GM12892 (cell line): Measurements from ENCODE around the gene SLC24A3.

Experiments used
- DNase-seq: peaks from one replicate; pipeline ENCODE4 v3.0.0; 2011; ENCODE audit not compliant: insufficient read length
- FAIRE-seq: peaks from 2 replicates; lab custom pipeline; 2011; peaks lifted over from hg19 to GRCh38; lab: Jason Lieb, UNC
- POLR2A ChIP-seq: IDR thresholded peaks from 2 replicates; pipeline ENCODE4 v1.6.1; 2011; ENCODE audit warnings: low read depth, low read length, control low read depth
- POLR2AphosphoS5 ChIP-seq: IDR thresholded peaks from 2 replicates; pipeline ENCODE4 v1.6.1; 2011; ENCODE audit warnings: low read depth, low read length, control low read depth
- TAF1 ChIP-seq: IDR thresholded peaks from 2 replicates; pipeline ENCODE4 v1.6.1; 2011; ENCODE audit warnings: low read depth, mild to moderate bottlenecking, control low read depth, low read length, borderline replicate concordance

Gene SLC24A3

DNA sequence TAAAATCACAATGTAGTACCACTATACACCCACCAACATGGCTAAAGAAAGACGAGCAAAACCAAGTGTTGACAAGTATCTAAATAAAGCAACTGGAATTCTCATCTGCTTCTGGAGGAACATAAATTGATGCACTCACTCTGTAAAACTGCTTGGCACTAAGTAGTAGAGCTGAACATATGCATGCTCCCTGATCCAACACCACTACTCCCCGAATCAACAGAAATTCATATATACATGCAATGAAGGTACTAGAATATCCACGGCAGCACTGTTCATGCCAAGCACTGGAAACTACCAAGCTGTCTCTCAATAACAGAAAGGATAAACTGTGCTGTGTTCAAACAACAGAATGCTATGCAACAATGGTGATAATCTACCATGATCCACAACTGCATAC, 326.1 kb downstream of the SLC24A3 start:
- TF ChIP-seq TAF1, result no peak
- TF ChIP-seq POLR2AphosphoS5, result no peak
- no peak for TF ChIP-seq POLR2A
- no peak for DNase-seq
- no peak for FAIRE-seq

GRCh38 chr20:19539191-19539590, 326.7 kb downstream of the SLC24A3 start:
- TF ChIP-seq POLR2AphosphoS5, result no peak
- TF ChIP-seq TAF1, result no peak
- TF ChIP-seq POLR2A, result no peak

DNA sequence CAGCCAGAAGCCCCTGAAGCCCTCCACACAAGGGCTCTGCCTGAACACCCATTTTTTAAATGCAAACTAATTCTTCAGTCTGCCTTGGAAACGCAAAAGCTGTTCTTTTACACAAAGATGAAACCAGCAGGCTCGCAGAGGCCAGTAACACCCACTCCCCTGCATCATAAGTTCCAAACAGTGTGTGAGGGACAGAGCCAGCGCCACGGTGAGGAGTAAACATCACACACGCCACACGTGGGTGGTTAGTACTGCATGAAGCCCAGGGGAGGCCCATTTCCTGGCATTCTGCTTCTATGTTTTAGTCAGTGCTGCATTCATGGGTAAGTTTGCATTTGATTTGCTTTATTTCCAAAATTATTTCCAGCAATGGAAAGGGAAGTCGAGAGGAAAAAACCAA, 327.9 kb downstream of the SLC24A3 start:
- DNase-seq (no peak), FAIRE-seq (no peak)
- TF ChIP-seq POLR2A (no peak), TAF1 (no peak), POLR2AphosphoS5 (no peak)

More at GRCh38 chr20:19539191-19539590, 326.7 kb downstream of the SLC24A3 start:
- FAIRE-seq (no peak), DNase-seq (no peak)

DNA sequence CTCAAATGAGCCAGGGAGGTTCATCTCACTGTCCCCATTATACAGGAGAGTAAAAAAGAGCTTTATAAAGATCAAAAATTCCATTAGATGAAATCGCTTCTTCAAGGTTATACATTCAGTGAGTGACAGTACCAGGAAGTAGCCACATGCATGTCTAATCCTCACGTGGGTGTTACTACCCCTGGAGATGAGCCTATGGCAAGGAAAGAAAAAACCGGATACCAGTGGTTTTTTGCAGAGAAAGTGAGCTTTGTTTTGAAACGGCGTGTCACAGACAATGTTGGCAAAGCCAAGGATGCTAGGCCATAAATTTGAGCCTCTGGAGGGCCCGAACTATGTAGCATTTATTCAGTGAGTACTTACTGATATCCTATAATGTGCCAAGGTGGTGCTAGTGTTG, 330.7 kb downstream of the SLC24A3 start:
- FAIRE-seq, result no peak
- DNase-seq, result no peak
- TF ChIP-seq POLR2A (no peak), POLR2AphosphoS5 (no peak), TAF1 (no peak)

GRCh38 chr20:19544684-19545083, 332.2 kb downstream of the SLC24A3 start:
- DNase-seq (no peak), FAIRE-seq (no peak)
- no peak for TF ChIP-seq POLR2A
- TF ChIP-seq TAF1, result no peak
- no peak for TF ChIP-seq POLR2AphosphoS5

DNA sequence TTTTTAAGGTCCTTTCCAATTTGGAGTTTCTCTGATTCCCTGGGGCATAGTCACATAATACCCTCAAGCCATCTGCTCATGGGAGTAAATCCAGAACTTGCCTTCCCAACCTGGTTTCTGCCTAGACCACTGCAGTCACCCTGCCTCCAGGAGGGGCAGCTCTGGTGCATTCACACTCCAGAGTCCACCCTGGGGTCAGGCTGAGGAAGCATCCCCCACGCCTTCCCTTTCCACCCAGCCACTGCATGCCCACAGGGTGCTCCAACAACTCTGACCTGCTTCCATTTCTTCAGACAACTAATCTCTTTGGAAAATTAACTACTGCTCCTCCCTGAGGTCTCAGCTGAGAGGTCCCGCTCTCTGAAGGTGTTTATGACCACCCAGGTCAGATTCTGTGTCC, 334.2 kb downstream of the SLC24A3 start:
- FAIRE-seq (no peak), DNase-seq (no peak)
- TF ChIP-seq POLR2AphosphoS5 (no peak), POLR2A (no peak), TAF1 (no peak)

- DNase-seq (no peak), FAIRE-seq (no peak)
- TF ChIP-seq POLR2A, result no peak
- TF ChIP-seq POLR2AphosphoS5, result no peak
- TF ChIP-seq TAF1, result no peak
These were observed 335.1 kb downstream of the SLC24A3 start for GRCh38 chr20:19547547-19547946.

- FAIRE-seq, result no peak
- no peak for DNase-seq
- TF ChIP-seq POLR2AphosphoS5 (no peak), TAF1 (no peak)
These were observed 337.5 kb downstream of the SLC24A3 start for GRCh38 chr20:19549896-19550295.

DNA sequence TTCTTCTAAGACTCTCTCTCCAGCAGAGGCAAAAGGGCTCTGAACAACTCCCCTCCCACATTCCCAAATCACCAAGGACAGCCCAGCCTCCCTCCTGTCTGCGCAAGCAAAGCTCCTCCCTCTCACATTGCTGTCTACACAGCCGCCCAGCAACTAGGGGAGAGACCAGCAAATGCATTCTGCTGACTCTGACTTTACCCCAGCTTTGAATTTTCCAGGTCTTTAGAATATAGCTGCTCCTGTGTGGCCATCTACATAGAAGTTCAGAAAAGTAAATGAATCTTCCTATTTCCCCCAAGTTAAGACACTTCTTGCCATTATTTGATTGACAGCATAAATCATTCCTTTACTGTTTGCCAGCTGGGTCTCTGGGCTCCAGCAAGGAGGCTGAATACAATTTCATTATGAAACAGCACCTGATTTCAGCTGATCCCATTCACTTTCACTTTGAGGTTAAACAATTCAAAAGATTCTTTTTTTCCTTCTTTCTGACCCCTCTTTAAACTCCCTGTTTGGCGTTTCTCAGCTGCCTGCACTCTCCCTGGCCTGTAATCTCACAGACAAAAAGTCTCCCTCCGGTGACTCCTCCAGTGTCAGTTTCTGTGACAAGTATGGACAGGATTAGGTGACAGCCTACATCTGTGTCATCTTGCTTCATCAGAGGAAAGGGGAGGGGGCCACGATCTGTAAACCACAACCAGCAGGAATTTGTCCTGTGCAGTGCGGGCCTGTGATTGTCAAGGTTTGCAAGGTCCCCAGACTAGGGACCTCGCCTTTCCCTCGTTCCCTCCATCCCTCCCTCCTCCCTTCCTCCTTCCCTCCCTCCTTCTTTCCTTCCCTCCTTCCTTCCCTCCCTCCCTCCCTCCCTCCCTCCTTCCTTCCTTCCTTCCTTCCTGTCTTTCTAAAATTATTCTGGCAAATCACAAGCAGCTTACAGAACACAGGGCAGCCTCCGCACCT, 340.1 kb downstream of the SLC24A3 start:
- FAIRE-seq (no peak), DNase-seq (no peak)
- TF ChIP-seq TAF1 (no peak), POLR2A (no peak), POLR2AphosphoS5 (no peak)

- no peak for FAIRE-seq
These were observed 342.2 kb downstream of the SLC24A3 start for GRCh38 chr20:19554666-19555065.

DNA sequence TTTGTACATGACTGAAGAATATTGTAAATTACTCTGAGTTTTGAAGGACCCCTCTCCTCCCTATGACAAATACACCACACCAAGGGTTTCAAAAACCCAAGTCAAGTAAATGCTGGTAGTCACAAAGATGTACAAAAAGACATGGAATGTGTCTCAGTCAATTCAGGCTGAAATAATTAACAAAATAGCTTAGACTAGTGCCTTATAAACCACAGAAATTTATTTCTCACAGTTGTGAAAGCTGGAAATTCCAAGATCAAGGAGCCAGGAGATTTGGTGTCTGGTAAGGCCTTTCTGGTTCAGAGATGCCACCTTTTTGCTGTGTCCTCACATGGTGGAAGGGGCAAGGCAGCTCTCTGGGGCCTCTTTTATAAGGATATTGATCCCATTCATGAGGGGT, 343.3 kb downstream of the SLC24A3 start:
- FAIRE-seq, result no peak
- no peak for DNase-seq
- TF ChIP-seq POLR2AphosphoS5 (no peak), TAF1 (no peak), POLR2A (no peak)

More at GRCh38 chr20:19554666-19555065, 342.2 kb downstream of the SLC24A3 start:
- DNase-seq, result no peak
- TF ChIP-seq TAF1 (no peak), POLR2AphosphoS5 (no peak), POLR2A (no peak)

- TF ChIP-seq TAF1 (no peak), POLR2A (no peak), POLR2AphosphoS5 (no peak)
- DNase-seq (no peak), FAIRE-seq (no peak)
These were observed 344.8 kb downstream of the SLC24A3 start for GRCh38 chr20:19557291-19557690.
